Inferior parietal cortex (tissue), 1 donor: Measurements from ENCODE around the gene CCDC187.
"Not testable (repeated sequence)": the region's sequence is repeated elsewhere in the genome, so short reads cannot be mapped to it uniquely, and the experiment has no call there.

Experiments
- DNase-seq: peaks from one replicate; pipeline ENCODE4 v3.0.0-alpha.2; 2016; ENCODE audit errors: extremely low spot score

CCDC187 gene

GRCh38 chr9:136326761-136327303, 22.9 kb upstream of the CCDC187 start:
- DNase-seq: no peak

- no peak for DNase-seq
These were observed 22.3 kb upstream of the CCDC187 start for GRCh38 chr9:136326061-136326760.

- DNase-seq: no peak
These were observed 21.5 kb upstream of the CCDC187 start for GRCh38 chr9:136325358-136325757.

- DNase-seq: no peak
These were observed 20.8 kb upstream of the CCDC187 start for GRCh38 chr9:136324501-136325300.

- DNase-seq: no peak
These were observed 19.5 kb upstream of the CCDC187 start for GRCh38 chr9:136323371-136323789.

GRCh38 chr9:136322756-136323330, 18.9 kb upstream of the CCDC187 start:
- DNase-seq: no peak

- DNase-seq: no peak
These were observed 17.7 kb upstream of the CCDC187 start for GRCh38 chr9:136321561-136321960.

GRCh38 chr9:136320972-136321371, 17.1 kb upstream of the CCDC187 start:
- not testable (repeated sequence) for DNase-seq

- DNase-seq: not testable (repeated sequence)
These were observed 16.1 kb upstream of the CCDC187 start for GRCh38 chr9:136319955-136320354.

- DNase-seq: not testable (repeated sequence)
These were observed 15.3 kb upstream of the CCDC187 start for GRCh38 chr9:136319244-136319643.

- DNase-seq: no peak
These were observed 14.9 kb upstream of the CCDC187 start for GRCh38 chr9:136318776-136319241.

GRCh38 chr9:136318111-136318775, 14.3 kb upstream of the CCDC187 start:
- no peak for DNase-seq

- DNase-seq: no peak
These were observed 13.8 kb upstream of the CCDC187 start for GRCh38 chr9:136317695-136318094.

GRCh38 chr9:136316896-136317676, 13.2 kb upstream of the CCDC187 start:
- no peak for DNase-seq

- no peak for DNase-seq
These were observed 12.4 kb upstream of the CCDC187 start for GRCh38 chr9:136316271-136316751.

- DNase-seq: no peak
These were observed 11.1 kb upstream of the CCDC187 start for GRCh38 chr9:136314944-136315343.

GRCh38 chr9:136314056-136314416, 10.1 kb upstream of the CCDC187 start:
- no peak for DNase-seq

GRCh38 chr9:136313111-136314055, 9.5 kb upstream of the CCDC187 start:
- no peak for DNase-seq

- peak; percentile 24 for DNase-seq
These were observed 8.5 kb upstream of the CCDC187 start for GRCh38 chr9:136312436-136312835.

GRCh38 chr9:136312009-136312375, 8.1 kb upstream of the CCDC187 start:
- no peak for DNase-seq
